Right lobe of liver (tissue), 4 donors: Measurements from ENCODE around the gene EPHB1.

Experiments used
- POLR2A ChIP-seq: fragments of 450-650 bp; IDR thresholded peaks from one replicate; pipeline ENCODE4 v1.6.1; 2017; ENCODE audit warnings: antibody characterized with exemption, mild to moderate bottlenecking
- TF ChIP-seq, protein P1 (sequence below), 4 donors: fragments of 200-600 bp in 3 of 4; fragments of 450-650 bp in 1 of 4; IDR thresholded peaks; one replicate each; pipeline versions ENCODE4 v1.5.1 to v1.8.0; 2016 to 2022; ENCODE audit warnings: antibody characterized with exemption in 4 of 4, mild to moderate bottlenecking in 2 of 4
- donor health status: DM: no; HTN: no; CAD: no.
- donor health status: DM: no; HTN: no; CAD: no.
- donor health status: DM: no; HTN: yes; CAD: no.

DNA sequence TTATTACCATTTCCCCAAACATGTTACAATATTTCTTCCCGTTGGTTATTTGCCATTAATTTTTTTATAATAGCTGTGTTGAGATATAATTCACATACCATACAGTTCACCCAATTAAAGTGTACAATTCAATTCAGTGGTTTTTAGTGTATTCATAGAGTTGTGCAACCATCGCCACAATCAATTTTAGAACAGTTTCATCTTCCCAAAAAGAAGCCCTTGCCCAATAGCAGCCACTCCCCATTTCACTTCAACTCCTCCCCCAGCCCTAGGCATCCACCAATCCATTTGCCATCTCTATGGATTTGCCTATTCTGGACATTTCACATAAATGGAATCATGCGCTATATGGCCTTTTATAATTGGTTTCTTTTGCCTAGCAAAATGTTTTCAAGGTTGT, 225.1 kb downstream of the EPHB1 start:
- TF ChIP-seq, protein P1, sequence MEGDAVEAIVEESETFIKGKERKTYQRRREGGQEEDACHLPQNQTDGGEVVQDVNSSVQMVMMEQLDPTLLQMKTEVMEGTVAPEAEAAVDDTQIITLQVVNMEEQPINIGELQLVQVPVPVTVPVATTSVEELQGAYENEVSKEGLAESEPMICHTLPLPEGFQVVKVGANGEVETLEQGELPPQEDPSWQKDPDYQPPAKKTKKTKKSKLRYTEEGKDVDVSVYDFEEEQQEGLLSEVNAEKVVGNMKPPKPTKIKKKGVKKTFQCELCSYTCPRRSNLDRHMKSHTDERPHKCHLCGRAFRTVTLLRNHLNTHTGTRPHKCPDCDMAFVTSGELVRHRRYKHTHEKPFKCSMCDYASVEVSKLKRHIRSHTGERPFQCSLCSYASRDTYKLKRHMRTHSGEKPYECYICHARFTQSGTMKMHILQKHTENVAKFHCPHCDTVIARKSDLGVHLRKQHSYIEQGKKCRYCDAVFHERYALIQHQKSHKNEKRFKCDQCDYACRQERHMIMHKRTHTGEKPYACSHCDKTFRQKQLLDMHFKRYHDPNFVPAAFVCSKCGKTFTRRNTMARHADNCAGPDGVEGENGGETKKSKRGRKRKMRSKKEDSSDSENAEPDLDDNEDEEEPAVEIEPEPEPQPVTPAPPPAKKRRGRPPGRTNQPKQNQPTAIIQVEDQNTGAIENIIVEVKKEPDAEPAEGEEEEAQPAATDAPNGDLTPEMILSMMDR (IDR thresholded peaks at IDR 0.05), result no peak
- no peak for TF ChIP-seq POLR2A
